OCI-LY1 (cell line): ENCODE measurements around the gene DOCK10.

Experiments used
- EZH2 ChIP-seq: fragments of 200-600 bp; sonication (generic), shearing (Covaris generic); IDR thresholded peaks from 2 replicates; pipeline ENCODE4 v1.8.0; 2017; ENCODE audit warnings: borderline replicate concordance, mixed run types, mild to moderate bottlenecking, antibody characterized with exemption, low read length, moderate library complexity, mixed read lengths
- TF ChIP-seq, protein P1 (sequence below): fragments of 200-600 bp; sonication (generic), shearing (Covaris generic); IDR thresholded peaks from 2 replicates; pipeline ENCODE4 v1.5.1; 2017; ENCODE audit warnings: mild to moderate bottlenecking, antibody characterized with exemption, low read length, moderate library complexity, mixed read lengths

DNA sequence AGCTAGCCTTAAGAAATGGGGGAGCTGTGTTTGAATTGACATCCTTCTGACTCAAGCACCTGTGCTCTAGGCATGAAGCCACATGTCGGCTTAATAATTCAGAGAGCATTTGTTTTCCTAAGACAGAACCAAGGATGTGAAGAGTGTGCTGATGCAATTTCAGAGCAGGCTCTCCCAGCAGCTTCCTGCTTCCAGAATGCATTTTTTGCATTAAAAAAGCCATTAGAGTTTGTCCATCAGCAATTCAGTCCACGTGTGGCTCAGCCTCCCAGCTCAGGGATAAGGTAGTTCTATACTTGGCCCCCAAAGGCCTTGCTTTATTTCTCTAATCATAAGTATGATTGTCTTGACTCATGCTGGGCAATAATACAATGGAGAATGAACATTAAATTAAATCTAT, 37.7 kb downstream of the DOCK10 start:
- no peak for TF ChIP-seq EZH2
- TF ChIP-seq, protein P1, sequence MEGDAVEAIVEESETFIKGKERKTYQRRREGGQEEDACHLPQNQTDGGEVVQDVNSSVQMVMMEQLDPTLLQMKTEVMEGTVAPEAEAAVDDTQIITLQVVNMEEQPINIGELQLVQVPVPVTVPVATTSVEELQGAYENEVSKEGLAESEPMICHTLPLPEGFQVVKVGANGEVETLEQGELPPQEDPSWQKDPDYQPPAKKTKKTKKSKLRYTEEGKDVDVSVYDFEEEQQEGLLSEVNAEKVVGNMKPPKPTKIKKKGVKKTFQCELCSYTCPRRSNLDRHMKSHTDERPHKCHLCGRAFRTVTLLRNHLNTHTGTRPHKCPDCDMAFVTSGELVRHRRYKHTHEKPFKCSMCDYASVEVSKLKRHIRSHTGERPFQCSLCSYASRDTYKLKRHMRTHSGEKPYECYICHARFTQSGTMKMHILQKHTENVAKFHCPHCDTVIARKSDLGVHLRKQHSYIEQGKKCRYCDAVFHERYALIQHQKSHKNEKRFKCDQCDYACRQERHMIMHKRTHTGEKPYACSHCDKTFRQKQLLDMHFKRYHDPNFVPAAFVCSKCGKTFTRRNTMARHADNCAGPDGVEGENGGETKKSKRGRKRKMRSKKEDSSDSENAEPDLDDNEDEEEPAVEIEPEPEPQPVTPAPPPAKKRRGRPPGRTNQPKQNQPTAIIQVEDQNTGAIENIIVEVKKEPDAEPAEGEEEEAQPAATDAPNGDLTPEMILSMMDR: no peak
